HL-60 (cell line): Measurements from ENCODE around the gene ANO1.

Experiments
- DNase-seq, 2 experiments: peaks; one replicate each; pipeline ENCODE4 v3.0.0-alpha.2; 2010 to 2020; ENCODE audit warnings: low read depth in 1 of 2, low spot score in 1 of 2
- H3K27ac ChIP-seq: fragments of 250-450 bp; sonication (Bioruptor Pico); replicated peaks from 2 replicates; pipeline ENCODE4 v1.5.1; 2020; ENCODE audit warnings: mild to moderate bottlenecking, moderate library complexity
- H3K27me3 ChIP-seq: fragments of 250-450 bp; sonication (Bioruptor Pico); 2 replicates; pipeline ENCODE4 v1.5.1; 2021; ENCODE audit warnings: mild to moderate bottlenecking, moderate library complexity; ENCODE audit not compliant: insufficient read depth, poor library complexity, severe bottlenecking
- H3K4me3 ChIP-seq: replicated peaks from 2 replicates; pipeline ENCODE4 v1.5.1; 2011; ENCODE audit warnings: mild to moderate bottlenecking, control low read depth, low read length; ENCODE audit not compliant: insufficient read depth
- GABPA ChIP-seq: IDR thresholded peaks from 2 replicates; pipeline ENCODE4 v1.6.1; 2012; ENCODE audit warnings: low read depth
- POLR2AphosphoS5 ChIP-seq: IDR thresholded peaks from 2 replicates; pipeline ENCODE4 v1.6.1; 2012; ENCODE audit warnings: low read depth
- SPI1 ChIP-seq: IDR thresholded peaks from 2 replicates; pipeline ENCODE4 v1.6.1; 2012; ENCODE audit warnings: low read depth, mild to moderate bottlenecking, borderline replicate concordance
- TF ChIP-seq, protein P1 (sequence below): IDR thresholded peaks from 2 replicates; pipeline ENCODE4 v1.6.1; 2012; ENCODE audit warnings: low read depth; ENCODE audit not compliant: insufficient replicate concordance
- TF ChIP-seq, protein P2 (sequence below): IDR thresholded peaks from one replicate; pipeline ENCODE4 v1.5.1; 2011; ENCODE audit warnings: low read length, control low read depth, inconsistent platforms; ENCODE audit not compliant: insufficient read depth

ANO1 gene

DNA sequence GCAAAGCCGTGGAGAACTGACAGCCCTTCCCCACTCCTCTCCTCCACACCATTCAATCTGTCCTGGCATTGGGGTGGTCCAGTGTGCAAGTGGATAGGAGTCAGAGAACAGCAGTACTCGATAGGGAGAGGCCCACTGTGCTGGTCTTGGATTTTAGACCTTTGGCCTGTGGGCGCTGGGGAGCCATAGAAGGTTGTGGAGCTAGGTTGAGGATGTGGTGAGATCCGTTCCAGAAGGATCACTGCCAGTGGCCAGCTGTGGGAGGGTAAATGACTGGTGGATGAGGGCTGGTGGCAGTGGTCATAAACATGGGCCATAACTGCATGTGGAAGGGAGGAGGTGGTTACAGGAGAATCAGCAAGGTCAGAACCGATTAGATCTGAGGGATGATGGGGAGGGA is 28.6 kb downstream of the ANO1 start:
- H3K27me3 ChIP-seq = peaks cover 2% of the 10 kb centered on the region
- no peak overlapping the region for H3K27ac ChIP-seq
- no peak overlapping the region for H3K4me3 ChIP-seq
- DNase-seq = no peak
- TF ChIP-seq GABPA (no peak), SPI1 (no peak), POLR2AphosphoS5 (no peak)
- TF ChIP-seq, protein P1, sequence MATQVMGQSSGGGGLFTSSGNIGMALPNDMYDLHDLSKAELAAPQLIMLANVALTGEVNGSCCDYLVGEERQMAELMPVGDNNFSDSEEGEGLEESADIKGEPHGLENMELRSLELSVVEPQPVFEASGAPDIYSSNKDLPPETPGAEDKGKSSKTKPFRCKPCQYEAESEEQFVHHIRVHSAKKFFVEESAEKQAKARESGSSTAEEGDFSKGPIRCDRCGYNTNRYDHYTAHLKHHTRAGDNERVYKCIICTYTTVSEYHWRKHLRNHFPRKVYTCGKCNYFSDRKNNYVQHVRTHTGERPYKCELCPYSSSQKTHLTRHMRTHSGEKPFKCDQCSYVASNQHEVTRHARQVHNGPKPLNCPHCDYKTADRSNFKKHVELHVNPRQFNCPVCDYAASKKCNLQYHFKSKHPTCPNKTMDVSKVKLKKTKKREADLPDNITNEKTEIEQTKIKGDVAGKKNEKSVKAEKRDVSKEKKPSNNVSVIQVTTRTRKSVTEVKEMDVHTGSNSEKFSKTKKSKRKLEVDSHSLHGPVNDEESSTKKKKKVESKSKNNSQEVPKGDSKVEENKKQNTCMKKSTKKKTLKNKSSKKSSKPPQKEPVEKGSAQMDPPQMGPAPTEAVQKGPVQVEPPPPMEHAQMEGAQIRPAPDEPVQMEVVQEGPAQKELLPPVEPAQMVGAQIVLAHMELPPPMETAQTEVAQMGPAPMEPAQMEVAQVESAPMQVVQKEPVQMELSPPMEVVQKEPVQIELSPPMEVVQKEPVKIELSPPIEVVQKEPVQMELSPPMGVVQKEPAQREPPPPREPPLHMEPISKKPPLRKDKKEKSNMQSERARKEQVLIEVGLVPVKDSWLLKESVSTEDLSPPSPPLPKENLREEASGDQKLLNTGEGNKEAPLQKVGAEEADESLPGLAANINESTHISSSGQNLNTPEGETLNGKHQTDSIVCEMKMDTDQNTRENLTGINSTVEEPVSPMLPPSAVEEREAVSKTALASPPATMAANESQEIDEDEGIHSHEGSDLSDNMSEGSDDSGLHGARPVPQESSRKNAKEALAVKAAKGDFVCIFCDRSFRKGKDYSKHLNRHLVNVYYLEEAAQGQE = no peak
- TF ChIP-seq, protein P2, sequence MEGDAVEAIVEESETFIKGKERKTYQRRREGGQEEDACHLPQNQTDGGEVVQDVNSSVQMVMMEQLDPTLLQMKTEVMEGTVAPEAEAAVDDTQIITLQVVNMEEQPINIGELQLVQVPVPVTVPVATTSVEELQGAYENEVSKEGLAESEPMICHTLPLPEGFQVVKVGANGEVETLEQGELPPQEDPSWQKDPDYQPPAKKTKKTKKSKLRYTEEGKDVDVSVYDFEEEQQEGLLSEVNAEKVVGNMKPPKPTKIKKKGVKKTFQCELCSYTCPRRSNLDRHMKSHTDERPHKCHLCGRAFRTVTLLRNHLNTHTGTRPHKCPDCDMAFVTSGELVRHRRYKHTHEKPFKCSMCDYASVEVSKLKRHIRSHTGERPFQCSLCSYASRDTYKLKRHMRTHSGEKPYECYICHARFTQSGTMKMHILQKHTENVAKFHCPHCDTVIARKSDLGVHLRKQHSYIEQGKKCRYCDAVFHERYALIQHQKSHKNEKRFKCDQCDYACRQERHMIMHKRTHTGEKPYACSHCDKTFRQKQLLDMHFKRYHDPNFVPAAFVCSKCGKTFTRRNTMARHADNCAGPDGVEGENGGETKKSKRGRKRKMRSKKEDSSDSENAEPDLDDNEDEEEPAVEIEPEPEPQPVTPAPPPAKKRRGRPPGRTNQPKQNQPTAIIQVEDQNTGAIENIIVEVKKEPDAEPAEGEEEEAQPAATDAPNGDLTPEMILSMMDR = no peak

DNA sequence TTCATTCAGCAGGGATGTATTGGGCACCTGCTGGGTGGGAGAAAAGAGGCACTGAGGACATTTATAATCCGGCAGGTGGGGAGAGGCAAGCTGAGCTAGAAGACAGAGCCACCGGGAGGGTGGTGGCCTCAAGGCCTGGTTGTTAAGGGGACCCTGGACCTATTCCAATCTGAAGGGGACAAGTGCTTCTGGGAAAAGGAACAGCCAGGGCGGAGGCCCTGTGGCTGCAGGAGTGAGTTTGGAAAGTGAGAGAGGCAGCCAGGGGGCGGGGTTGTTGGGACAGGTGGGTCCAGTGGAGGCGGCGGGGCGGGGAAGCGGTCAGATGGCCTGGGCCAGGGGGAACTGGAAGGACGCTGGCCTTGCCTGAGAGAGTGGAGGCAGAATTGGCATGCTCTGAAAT is 29.1 kb downstream of the ANO1 start:
- DNase-seq = no peak
- H3K27ac ChIP-seq = no peak overlapping the region
- peaks cover 4% of the 10 kb centered on the region for H3K27me3 ChIP-seq
- TF ChIP-seq, protein P1 = no peak
- TF ChIP-seq GABPA (no peak), POLR2AphosphoS5 (no peak), SPI1 (no peak)
- TF ChIP-seq, protein P2 = no peak
- H3K4me3 ChIP-seq = no peak overlapping the region

DNA sequence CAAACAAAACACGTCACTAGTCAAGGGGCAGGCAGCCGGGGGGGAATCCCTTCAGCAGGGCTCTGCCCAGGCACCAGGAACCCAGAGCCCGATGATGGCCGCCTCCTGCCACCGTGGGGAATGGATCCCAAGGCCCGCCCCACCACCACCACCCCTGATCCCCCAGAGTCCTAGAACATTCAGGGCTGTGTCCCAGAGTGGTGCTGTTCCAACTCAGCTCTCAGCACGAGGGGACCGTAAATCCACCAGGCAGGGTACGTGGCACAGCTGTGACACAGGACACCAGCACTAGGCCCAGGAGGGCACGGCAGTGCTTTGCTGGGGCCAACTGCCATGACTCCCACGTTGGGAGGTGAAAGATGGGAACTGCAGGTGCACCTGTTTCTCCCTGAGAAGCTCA is 29.6 kb downstream of the ANO1 start:
- TF ChIP-seq POLR2AphosphoS5 = no peak
- Histone ChIP-seq H3K27me3 (peaks cover 4% of the 10 kb centered on the region), H3K27ac (no peak overlapping the region), H3K4me3 (no peak overlapping the region)
- no peak for DNase-seq

DNA sequence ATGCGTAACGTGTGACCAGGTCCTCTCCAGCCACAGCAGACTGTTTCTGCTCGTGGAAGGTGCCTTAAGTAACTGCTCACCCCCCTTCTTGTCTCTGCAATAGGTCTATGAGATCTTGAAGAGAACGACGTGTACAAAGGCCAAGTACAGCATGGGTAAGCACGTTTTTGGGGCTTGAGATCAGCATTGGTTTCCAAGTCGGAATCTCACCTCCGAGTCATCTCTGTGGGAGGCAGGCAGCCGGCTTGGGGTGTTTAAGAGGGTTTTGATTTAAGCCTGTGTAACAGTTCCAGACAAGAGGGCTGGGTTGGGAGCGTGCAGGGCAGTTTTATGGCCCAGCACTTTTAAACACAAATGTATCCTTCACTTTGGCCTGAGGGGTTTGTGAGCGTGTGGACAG is 30.1 kb downstream of the ANO1 start:
- peaks cover 4% of the 10 kb centered on the region for H3K27me3 ChIP-seq
- TF ChIP-seq, protein P2 = no peak
- TF ChIP-seq SPI1 (no peak), POLR2AphosphoS5 (no peak), GABPA (no peak)
- TF ChIP-seq, protein P1 = no peak
- DNase-seq = no peak
- H3K27ac ChIP-seq = no peak overlapping the region
- H3K4me3 ChIP-seq = no peak overlapping the region
